Fibroblast of mammary gland (primary cell): ENCODE measurements around the gene PRPSAP1.
"Not testable (repeated sequence)": the region's sequence is repeated elsewhere in the genome, so short reads cannot be mapped to it uniquely, and the experiment has no call there.

Source experiments
- DNase-seq: peaks from one replicate; pipeline ENCODE4 v3.0.0-alpha.2; 2010; ENCODE audit warnings: low read depth
- H3K4me3 ChIP-seq: 2 replicates; pipeline ENCODE4 v1.5.1; 2011; ENCODE audit warnings: low read depth, mild to moderate bottlenecking, low read length, moderate library complexity; ENCODE audit not compliant: control insufficient read depth
- TF ChIP-seq, protein P1 (sequence below): conservative IDR thresholded peaks from 2 replicates; pipeline ENCODE4 v1.5.1; 2011; ENCODE audit warnings: low read depth, low read length, inconsistent platforms; ENCODE audit not compliant: control insufficient read depth, insufficient read depth

The PRPSAP1 gene

DNA sequence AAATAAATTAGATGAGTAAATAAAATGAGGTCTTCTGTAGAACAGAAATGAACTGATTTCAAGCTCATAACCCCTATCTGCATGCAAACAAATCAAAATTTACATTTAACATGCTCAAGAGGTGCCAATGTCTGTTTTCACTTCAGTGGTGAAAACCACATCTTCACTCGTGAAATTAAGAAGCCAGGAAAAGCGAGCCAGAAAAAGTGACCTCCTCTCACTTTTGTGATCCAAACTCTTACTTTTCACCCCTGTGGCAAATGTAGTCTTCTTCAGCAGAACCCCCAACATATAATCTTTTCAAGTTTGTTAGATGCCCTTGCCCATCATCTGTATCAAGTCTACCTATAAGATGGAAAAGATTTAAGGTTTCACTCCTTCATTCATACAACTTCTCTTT lies 36.2 kb downstream of the PRPSAP1 start:
- no peak overlapping the region for H3K4me3 ChIP-seq
- DNase-seq: no peak
- TF ChIP-seq, protein P1, sequence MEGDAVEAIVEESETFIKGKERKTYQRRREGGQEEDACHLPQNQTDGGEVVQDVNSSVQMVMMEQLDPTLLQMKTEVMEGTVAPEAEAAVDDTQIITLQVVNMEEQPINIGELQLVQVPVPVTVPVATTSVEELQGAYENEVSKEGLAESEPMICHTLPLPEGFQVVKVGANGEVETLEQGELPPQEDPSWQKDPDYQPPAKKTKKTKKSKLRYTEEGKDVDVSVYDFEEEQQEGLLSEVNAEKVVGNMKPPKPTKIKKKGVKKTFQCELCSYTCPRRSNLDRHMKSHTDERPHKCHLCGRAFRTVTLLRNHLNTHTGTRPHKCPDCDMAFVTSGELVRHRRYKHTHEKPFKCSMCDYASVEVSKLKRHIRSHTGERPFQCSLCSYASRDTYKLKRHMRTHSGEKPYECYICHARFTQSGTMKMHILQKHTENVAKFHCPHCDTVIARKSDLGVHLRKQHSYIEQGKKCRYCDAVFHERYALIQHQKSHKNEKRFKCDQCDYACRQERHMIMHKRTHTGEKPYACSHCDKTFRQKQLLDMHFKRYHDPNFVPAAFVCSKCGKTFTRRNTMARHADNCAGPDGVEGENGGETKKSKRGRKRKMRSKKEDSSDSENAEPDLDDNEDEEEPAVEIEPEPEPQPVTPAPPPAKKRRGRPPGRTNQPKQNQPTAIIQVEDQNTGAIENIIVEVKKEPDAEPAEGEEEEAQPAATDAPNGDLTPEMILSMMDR: no peak

DNA sequence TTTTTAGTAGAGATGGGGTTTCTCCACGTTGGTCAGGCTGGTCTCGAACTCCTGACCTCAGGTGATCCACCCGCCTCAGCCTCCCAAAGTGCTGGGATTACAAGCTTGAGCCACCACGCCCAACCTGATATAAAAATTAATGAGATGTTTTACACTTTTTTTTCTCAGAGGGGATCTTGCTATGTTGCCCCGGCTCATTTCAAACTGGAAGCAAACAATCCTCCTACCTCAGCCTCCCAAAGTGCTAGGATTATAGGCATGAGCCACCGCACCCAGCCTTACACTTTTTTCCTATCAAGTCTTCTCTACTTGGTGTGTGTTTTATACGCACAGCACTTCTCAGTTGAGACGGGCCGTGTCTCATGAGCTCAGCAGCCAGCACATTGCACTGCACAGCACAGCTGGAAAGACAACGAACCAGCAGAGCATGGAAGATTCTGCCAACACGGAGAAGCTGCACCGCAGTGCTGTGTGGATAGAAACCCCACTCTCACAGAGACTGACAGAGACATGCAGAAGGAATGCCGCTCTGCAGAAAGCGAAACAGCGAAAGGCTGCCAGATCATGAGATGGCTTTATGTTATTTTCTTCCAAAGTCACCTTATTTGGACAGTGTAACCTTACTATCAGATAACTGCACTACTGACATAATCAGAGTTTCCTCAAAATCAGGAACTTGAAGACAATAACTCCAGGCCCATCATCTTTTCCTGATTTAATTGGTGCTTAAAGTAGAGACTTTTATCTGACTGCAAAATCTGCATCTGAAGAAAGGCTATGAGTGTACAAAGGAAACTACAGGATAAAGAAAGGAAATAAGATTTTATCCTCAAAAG lies 39.1 kb downstream of the PRPSAP1 start:
- DNase-seq: no peak
- TF ChIP-seq, protein P1: no peak
- no peak overlapping the region for H3K4me3 ChIP-seq

DNA sequence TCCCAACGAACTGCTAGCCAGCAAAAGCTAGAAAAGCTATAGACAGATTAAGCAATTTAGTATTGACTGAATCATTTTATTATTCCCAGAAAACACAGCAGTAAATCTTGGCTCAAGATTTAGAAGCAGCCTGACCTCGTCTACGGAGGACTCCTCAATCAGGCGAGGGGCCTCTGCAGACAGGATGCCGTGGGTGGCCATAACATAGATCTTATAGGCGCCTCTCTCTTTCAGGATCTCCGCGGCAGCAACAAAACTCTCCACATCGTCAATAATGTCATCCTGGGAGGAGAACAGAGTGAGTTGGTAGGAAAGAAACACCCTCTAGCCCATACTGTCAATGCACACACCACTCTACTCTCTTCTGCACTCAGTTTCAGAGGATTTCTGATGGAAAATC lies 41.0 kb downstream of the PRPSAP1 start:
- no peak for DNase-seq
- H3K4me3 ChIP-seq: no peak overlapping the region
- TF ChIP-seq, protein P1: no peak

DNA sequence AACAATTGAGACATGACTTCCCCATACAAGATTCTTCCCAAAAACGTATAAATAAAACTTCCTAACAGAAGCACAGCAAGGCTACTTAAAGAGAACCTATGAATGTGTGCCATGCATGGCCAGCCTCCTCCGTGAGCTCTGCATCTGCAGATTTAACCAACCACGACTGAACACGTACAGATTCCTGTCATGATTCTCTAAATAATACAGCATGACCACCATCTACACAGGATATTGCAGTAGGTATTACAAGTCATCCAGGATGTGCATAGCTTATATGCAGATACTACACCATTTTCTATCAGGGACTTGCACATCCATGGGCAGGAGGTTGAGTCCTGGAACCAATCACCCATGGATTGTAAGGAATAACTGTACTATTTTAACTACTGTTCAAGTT lies 44.3 kb downstream of the PRPSAP1 start:
- no peak overlapping the region for H3K4me3 ChIP-seq
- no peak for DNase-seq
- TF ChIP-seq, protein P1: no peak

DNA sequence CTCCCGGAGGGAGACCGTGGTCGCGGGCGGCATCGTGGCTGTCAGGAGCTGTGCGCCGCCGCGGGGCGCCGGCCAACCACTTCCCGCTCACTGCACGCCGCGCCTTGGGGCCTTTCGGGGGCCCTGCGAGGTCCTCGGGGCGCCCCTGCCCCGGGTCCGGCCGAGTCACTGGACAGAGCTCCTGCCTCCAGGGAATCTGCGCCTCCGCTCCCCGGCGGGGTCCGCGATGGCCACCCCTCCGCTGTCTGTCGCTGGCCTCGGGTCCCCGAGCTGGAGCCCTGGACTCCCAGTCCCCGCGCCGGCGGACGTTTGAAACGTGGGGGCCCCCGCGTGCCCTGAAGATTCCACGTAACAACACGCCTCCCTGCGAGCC lies 45.8 kb downstream of the PRPSAP1 start, which contains the start of gene QRICH2:
Gene QRICH2, minus strand, starts transcription at position 311 of the 373 bp plus-strand sequence. Its CDS starts 278 bp downstream, at position 33.
- DNase-seq: no peak
- TF ChIP-seq, protein P1: no peak
- no peak within 1 kb of the TSS for H3K4me3 ChIP-seq

DNA sequence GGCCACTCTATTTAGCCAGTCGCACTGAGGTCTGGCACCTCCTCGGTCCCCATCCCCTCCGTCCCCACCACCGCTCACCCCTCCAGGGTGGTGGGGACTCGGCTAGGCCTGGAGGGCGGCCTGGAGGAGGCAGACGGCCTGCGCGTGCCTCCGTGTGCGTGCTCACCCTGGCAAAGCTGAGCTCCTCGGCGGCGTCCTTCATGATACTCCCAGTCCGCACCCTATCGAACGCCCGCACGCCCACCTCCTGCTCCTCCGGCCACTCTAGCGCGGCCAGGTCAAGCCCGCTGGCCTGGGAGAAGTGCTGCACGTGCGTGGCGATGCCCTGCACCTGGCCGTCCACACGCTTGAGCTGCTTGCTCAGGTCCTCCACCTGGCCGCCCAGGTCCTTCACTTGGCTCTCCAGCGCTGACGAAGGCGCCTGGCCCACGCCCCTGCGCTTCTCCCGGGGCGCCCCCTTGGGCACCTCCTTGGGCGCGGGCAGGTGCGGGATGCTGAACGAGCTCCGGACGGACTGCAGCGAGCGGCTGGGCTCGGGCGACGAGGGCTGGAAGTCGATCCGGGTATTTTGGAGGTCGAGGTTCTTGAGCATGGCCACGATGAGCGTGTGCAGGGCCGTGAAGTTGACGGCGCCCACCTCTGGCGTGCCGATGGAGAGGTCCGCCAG lies 46.3 kb downstream of the PRPSAP1 start:
- H3K4me3 ChIP-seq: no peak overlapping the region
- DNase-seq: no peak
- TF ChIP-seq, protein P1: no peak

DNA sequence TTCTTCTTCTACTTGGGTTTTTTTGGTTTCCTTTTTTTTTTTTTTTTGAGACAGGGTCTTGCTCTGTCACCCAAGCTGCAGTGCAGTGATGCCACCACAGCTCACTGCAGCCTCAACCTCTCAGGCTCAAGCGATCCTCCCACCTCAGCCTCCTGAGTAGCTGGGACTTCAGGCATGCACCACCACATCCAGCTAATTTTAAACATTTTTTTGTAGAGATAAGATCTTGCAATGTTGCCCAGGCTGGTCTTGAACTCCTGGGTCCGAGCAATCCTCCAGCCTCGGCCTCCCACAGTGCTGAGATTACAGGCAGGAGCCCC lies 48.6 kb downstream of the PRPSAP1 start:
- H3K4me3 ChIP-seq, DNase-seq: not testable (repeated sequence)
